Transverse colon (tissue), 4 donors: ENCODE measurements around the gene BCL6.

Experiments
- POLR2AphosphoS5 ChIP-seq, 3 donors: sonication (generic); formaldehyde crosslinking; IDR thresholded peaks; one replicate each; pipeline ENCODE4 v1.6.1; 2016; ENCODE audit warnings: antibody characterized with exemption in 3 of 3
- TF ChIP-seq, protein P1 (sequence below), 5 experiments: fragments of 200-600 bp in 3 of 5; fragments of 450-650 bp in 2 of 5; sonication (generic) in 3 of 5; IDR thresholded peaks; 1 replicate in 2 of 5; 2 replicates in 3 of 5; pipeline ENCODE4 v1.5.1; 2016 to 2017; ENCODE audit warnings: antibody characterized with exemption in 5 of 5, inconsistent platforms in 3 of 5, mild to moderate bottlenecking in 2 of 5, moderate library complexity in 1 of 5

DNA sequence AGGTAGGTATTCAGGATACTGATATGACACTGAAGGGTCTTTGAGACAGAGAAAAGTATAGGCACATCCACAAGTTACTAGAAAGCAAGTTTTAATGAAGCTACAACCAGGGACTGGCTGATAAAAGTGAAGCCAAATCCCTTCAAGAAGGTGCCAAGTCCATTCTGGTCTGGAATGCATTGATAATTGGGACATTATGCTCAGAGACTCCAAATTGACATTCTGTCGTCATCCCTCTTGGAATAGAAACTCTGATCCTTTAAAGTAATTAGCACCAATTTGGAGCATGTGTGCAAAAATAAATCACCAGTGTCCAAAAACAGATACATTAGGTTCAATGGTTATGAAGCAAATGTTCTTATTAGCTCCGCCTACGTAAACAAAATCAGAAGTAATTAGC is 47.3 kb upstream of the BCL6 start:
- TF ChIP-seq, protein P1, sequence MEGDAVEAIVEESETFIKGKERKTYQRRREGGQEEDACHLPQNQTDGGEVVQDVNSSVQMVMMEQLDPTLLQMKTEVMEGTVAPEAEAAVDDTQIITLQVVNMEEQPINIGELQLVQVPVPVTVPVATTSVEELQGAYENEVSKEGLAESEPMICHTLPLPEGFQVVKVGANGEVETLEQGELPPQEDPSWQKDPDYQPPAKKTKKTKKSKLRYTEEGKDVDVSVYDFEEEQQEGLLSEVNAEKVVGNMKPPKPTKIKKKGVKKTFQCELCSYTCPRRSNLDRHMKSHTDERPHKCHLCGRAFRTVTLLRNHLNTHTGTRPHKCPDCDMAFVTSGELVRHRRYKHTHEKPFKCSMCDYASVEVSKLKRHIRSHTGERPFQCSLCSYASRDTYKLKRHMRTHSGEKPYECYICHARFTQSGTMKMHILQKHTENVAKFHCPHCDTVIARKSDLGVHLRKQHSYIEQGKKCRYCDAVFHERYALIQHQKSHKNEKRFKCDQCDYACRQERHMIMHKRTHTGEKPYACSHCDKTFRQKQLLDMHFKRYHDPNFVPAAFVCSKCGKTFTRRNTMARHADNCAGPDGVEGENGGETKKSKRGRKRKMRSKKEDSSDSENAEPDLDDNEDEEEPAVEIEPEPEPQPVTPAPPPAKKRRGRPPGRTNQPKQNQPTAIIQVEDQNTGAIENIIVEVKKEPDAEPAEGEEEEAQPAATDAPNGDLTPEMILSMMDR (IDR thresholded peaks at IDR 0.05) = no peak
- TF ChIP-seq POLR2AphosphoS5 (IDR thresholded peaks at IDR 0.05) = no peak
